MM.1S (cell line): ENCODE results near the gene FYN.

Source experiments
- DNase-seq: peaks from one replicate; pipeline ENCODE4 v3.0.0-alpha.2; 2015
- H2AFZ ChIP-seq: fragments of 300-600 bp; sonication (generic); 2 replicates; pipeline ENCODE4 v1.6.0; 2016; ENCODE audit warnings: antibody characterized with exemption, low read length
- H3F3A ChIP-seq: fragments of 300-600 bp; sonication (generic); 2 replicates; pipeline ENCODE4 v1.6.1; 2016; ENCODE audit warnings: mild to moderate bottlenecking, antibody characterized with exemption, low read length, moderate library complexity, mixed read lengths; ENCODE audit not compliant: insufficient read depth
- H3K27ac ChIP-seq: fragments of 300-600 bp; sonication (generic); 2 replicates; pipeline ENCODE4 v1.5.1; 2016; ENCODE audit warnings: mild to moderate bottlenecking, low read length
- H3K27me3 ChIP-seq: fragments of 300-600 bp; sonication (generic); replicated peaks from 2 replicates; pipeline ENCODE4 v1.6.0; 2016; ENCODE audit warnings: low read length; ENCODE audit not compliant: insufficient read depth
- H3K36me3 ChIP-seq: fragments of 300-600 bp; sonication (generic); replicated peaks from 2 replicates; pipeline ENCODE4 v1.6.1; 2016; ENCODE audit warnings: mild to moderate bottlenecking, low read length, mixed read lengths; ENCODE audit not compliant: insufficient read depth
- H3K4me1 ChIP-seq: fragments of 300-600 bp; sonication (generic); 2 replicates; pipeline ENCODE4 v1.6.1; 2016; ENCODE audit warnings: low read length, mixed read lengths
- H3K4me2 ChIP-seq: fragments of 300-600 bp; sonication (generic); 2 replicates; pipeline ENCODE4 v1.6.0; 2016; ENCODE audit warnings: low read depth, low read length
- H3K4me3 ChIP-seq: fragments of 300-600 bp; sonication (generic); 2 replicates; pipeline ENCODE4 v1.5.1; 2016; ENCODE audit warnings: low read length, mixed read lengths
- H3K79me2 ChIP-seq: fragments of 300-600 bp; sonication (generic); 2 replicates; pipeline ENCODE4 v1.6.1; 2016; ENCODE audit warnings: mixed run types, low read length, mixed read lengths
- H3K9ac ChIP-seq: fragments of 300-600 bp; sonication (generic); 2 replicates; pipeline ENCODE4 v1.6.1; 2016; ENCODE audit warnings: low read length, mixed read lengths
- H3K9me2 ChIP-seq: fragments of 300-600 bp; sonication (generic); replicated peaks from 2 replicates; pipeline ENCODE4 v1.6.1; 2016; ENCODE audit warnings: mild to moderate bottlenecking, low read length, mixed read lengths; ENCODE audit not compliant: insufficient read depth
- H3K9me3 ChIP-seq: fragments of 300-600 bp; sonication (generic); replicated peaks from 2 replicates; pipeline ENCODE4 v1.6.1; 2016; ENCODE audit warnings: mild to moderate bottlenecking, low read length, mixed read lengths; ENCODE audit not compliant: insufficient read depth
- H4K20me1 ChIP-seq: fragments of 300-600 bp; sonication (generic); 2 replicates; pipeline ENCODE4 v1.6.1; 2016; ENCODE audit warnings: mild to moderate bottlenecking, low read length, moderate library complexity, mixed read lengths; ENCODE audit not compliant: insufficient read depth
- CTCF ChIP-seq: fragments of 300-600 bp; sonication (generic); IDR thresholded peaks from 2 replicates; pipeline ENCODE4 v1.5.1; 2016; ENCODE audit warnings: antibody characterized with exemption, low read length, mixed read lengths
- EZH2 ChIP-seq: fragments of 300-600 bp; sonication (generic); optimal IDR thresholded peaks from 2 replicates; pipeline ENCODE3; 2017; ENCODE audit warnings: low read depth, mild to moderate bottlenecking, antibody characterized with exemption, low read length, mixed read lengths
- EZH2phosphoT487 ChIP-seq: fragments of 300-600 bp; sonication (generic); IDR thresholded peaks from 2 replicates; pipeline ENCODE4 v1.6.1; 2018; ENCODE audit warnings: antibody characterized with exemption, low read length

Gene FYN

GRCh38 chr6:111720931-111721496 lies 152.2 kb downstream of the FYN start:
- no peaks in the 10 kb centered on the region for H4K20me1 ChIP-seq

GRCh38 chr6:111718990-111719389 lies 154.3 kb downstream of the FYN start:
- Histone ChIP-seq H4K20me1 (no peaks in the 10 kb centered on the region), H3K27ac (no peak overlapping the region)
- TF ChIP-seq EZH2phosphoT487 (no peak), CTCF (no peak), EZH2 (no peak)

More at GRCh38 chr6:111720931-111721496, 152.2 kb downstream of the FYN start:
- Histone ChIP-seq H3K27me3 (no peaks in the 10 kb centered on the region), H3K27ac (no peak overlapping the region), H3K4me3 (no peak overlapping the region), H3K9ac (no peak overlapping the region), H3F3A (peaks cover 6% of the 10 kb centered on the region), H3K9me2 (no peaks in the 10 kb centered on the region), H3K36me3 (no peaks in the 10 kb centered on the region), H2AFZ (no peak overlapping the region), H3K9me3 (no peaks in the 10 kb centered on the region), H3K4me1 (peaks cover 15% of the 10 kb centered on the region), H3K4me2 (no peak overlapping the region), H3K79me2 (no peaks in the 10 kb centered on the region)
- DNase-seq = no peak
- TF ChIP-seq CTCF (no peak), EZH2phosphoT487 (no peak), EZH2 (no peak)

GRCh38 chr6:111718326-111718725 lies 154.9 kb downstream of the FYN start:
- Histone ChIP-seq H3F3A (no peaks in the 10 kb centered on the region), H3K4me2 (no peak overlapping the region), H3K27ac (no peak overlapping the region), H3K9me3 (no peaks in the 10 kb centered on the region), H3K27me3 (no peaks in the 10 kb centered on the region), H4K20me1 (no peaks in the 10 kb centered on the region), H3K79me2 (no peaks in the 10 kb centered on the region), H3K4me3 (no peak overlapping the region), H2AFZ (no peak overlapping the region), H3K9ac (no peak overlapping the region), H3K36me3 (no peaks in the 10 kb centered on the region), H3K9me2 (no peaks in the 10 kb centered on the region), H3K4me1 (no peaks in the 10 kb centered on the region)
- TF ChIP-seq EZH2phosphoT487 (no peak), EZH2 (no peak), CTCF (no peak)
- no peak for DNase-seq

More at GRCh38 chr6:111718990-111719389, 154.3 kb downstream of the FYN start:
- Histone ChIP-seq H3K9ac (no peak overlapping the region), H3K79me2 (no peaks in the 10 kb centered on the region), H3K9me2 (no peaks in the 10 kb centered on the region), H3K9me3 (no peaks in the 10 kb centered on the region), H2AFZ (no peak overlapping the region), H3K27me3 (no peaks in the 10 kb centered on the region), H3K36me3 (no peaks in the 10 kb centered on the region), H3F3A (no peaks in the 10 kb centered on the region; the same call in 1 of the 2 replicates), H3K4me1 (peaks cover 4% of the 10 kb centered on the region), H3K4me3 (no peak overlapping the region), H3K4me2 (no peak overlapping the region)
- DNase-seq = no peak
